Neural progenitor cell (in vitro differentiated cells): ENCODE results near the gene SEMG2.

ENCODE experiments used
- CTCF ChIP-seq: fragments of 200-600 bp; sonication (generic); IDR thresholded peaks from 2 replicates; pipeline ENCODE4 v1.5.1; 2017; ENCODE audit warnings: antibody characterized with exemption, mild to moderate bottlenecking
- EZH2 ChIP-seq: fragments of 200-600 bp; sonication (generic); IDR thresholded peaks from 2 replicates; pipeline ENCODE4 v1.6.1; 2017; ENCODE audit warnings: antibody characterized with exemption, mild to moderate bottlenecking, moderate library complexity
- EZH2phosphoT487 ChIP-seq: fragments of 200-600 bp; sonication (generic); IDR thresholded peaks from 2 replicates; pipeline ENCODE4 v1.6.1; 2017; ENCODE audit warnings: antibody characterized with exemption

DNA sequence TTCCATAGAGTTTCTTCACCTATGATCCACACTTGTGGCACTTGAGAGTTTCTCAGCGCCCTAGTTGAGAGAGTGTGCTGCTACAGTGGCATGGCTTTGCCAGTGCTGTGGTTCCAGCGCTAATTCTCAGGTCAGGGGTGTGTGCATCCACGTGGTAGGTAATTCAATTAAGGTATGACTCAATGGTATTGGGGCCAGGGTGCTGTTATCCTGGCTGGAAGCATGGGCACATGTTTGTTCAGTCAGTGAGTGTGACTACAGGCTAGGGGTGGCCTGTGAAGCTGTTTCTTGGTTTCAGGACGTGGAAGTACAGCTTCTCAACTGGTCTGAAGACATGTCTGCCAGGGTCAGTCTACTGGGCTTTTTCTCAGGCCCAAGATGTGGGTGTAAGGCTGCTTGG is 3.0 kb upstream of the SEMG2 start:
- TF ChIP-seq CTCF (no peak), EZH2phosphoT487 (no peak), EZH2 (no peak)
